SK-N-SH treated with all-trans-retinoic acid at 6 μM for 48 hours (cell line): ENCODE data around the gene SYTL1.
"Not testable (repeated sequence)": the region's sequence is repeated elsewhere in the genome, so short reads cannot be mapped to it uniquely, and the experiment has no call there.

Experiments used
- ATAC-seq: fragments of 200-7000 bp; cut with Tn5 transposase; 3 replicates; pipeline ENCODE4 v1.9.1; 2020; ENCODE audit warnings: mild to moderate bottlenecking, moderate library complexity
- BACH2 ChIP-seq: fragments of 250-450 bp; sonication (Bioruptor Pico); IDR thresholded peaks from 2 replicates; pipeline ENCODE4 v1.9.0; 2021; ENCODE audit warnings: mild to moderate bottlenecking, borderline replicate concordance
- CSDC2 ChIP-seq: fragments of 250-450 bp; sonication (Bioruptor Pico); IDR thresholded peaks from 2 replicates; pipeline ENCODE4 v1.5.0; 2020; ENCODE audit warnings: mild to moderate bottlenecking, moderate library complexity
- ESRRG ChIP-seq: fragments of 250-450 bp; sonication (Bioruptor Pico); IDR thresholded peaks from 2 replicates; pipeline ENCODE4 v1.6.1; 2021; ENCODE audit warnings: mild to moderate bottlenecking
- GLIS3 ChIP-seq: fragments of 250-450 bp; sonication (Bioruptor Pico); IDR thresholded peaks from 2 replicates; pipeline ENCODE4 v1.5.0; 2020; ENCODE audit warnings: mild to moderate bottlenecking, moderate library complexity
- ISL1 ChIP-seq: fragments of 250-450 bp; sonication (Bioruptor Pico); IDR thresholded peaks from 2 replicates; pipeline ENCODE4 v2.1.2; 2022; ENCODE audit warnings: mild to moderate bottlenecking, moderate library complexity
- PPARA ChIP-seq: fragments of 250-450 bp; sonication (Bioruptor Pico); IDR thresholded peaks from 2 replicates; pipeline ENCODE4 v1.5.0; 2020; ENCODE audit warnings: mild to moderate bottlenecking, borderline replicate concordance
- RARB ChIP-seq: fragments of 250-450 bp; sonication (Bioruptor Pico); IDR thresholded peaks from 2 replicates; pipeline ENCODE4 v1.8.0; 2021; ENCODE audit warnings: mild to moderate bottlenecking, moderate library complexity
- TCF4 ChIP-seq: fragments of 250-450 bp; sonication (Bioruptor Pico); IDR thresholded peaks from 2 replicates; pipeline ENCODE4 v1.8.0; 2021; ENCODE audit warnings: mild to moderate bottlenecking, moderate library complexity, borderline replicate concordance
- TOX ChIP-seq: fragments of 250-450 bp; sonication (Bioruptor Pico); IDR thresholded peaks from 2 replicates; pipeline ENCODE4 v1.8.0; 2021; ENCODE audit warnings: mild to moderate bottlenecking, moderate library complexity, borderline replicate concordance
- ZC3H10 ChIP-seq: fragments of 250-450 bp; sonication (Bioruptor Pico); IDR thresholded peaks from 2 replicates; pipeline ENCODE4 v1.5.1; 2021; ENCODE audit warnings: mild to moderate bottlenecking, moderate library complexity
- ZNF565 ChIP-seq: fragments of 450-650 bp; formaldehyde crosslinking; conservative IDR thresholded peaks from 2 replicates; pipeline ENCODE4 v1.5.0; 2020; ENCODE audit warnings: low read depth, mild to moderate bottlenecking, moderate library complexity
- ZNF70 ChIP-seq: fragments of 450-650 bp; formaldehyde crosslinking; IDR thresholded peaks from 2 replicates; pipeline ENCODE4 v1.5.0; 2020; ENCODE audit warnings: mild to moderate bottlenecking, moderate library complexity
- ZNF8 ChIP-seq: fragments of 450-650 bp; formaldehyde crosslinking; IDR thresholded peaks from 2 replicates; pipeline ENCODE4 v1.5.0; 2020; ENCODE audit warnings: mild to moderate bottlenecking, moderate library complexity
- TF ChIP-seq, protein P1 (sequence below): fragments of 250-450 bp; sonication (Bioruptor Pico); IDR thresholded peaks from 2 replicates; pipeline ENCODE4 v1.8.0; 2020; ENCODE audit warnings: mild to moderate bottlenecking, moderate library complexity, borderline replicate concordance
- TF ChIP-seq, protein P2 (sequence below): fragments of 250-450 bp; sonication (Bioruptor Pico); IDR thresholded peaks from 2 replicates; pipeline ENCODE4 v1.5.1; 2020; ENCODE audit warnings: low read depth, mild to moderate bottlenecking, moderate library complexity
- TF ChIP-seq, protein P3 (sequence below): fragments of 250-450 bp; sonication (Bioruptor Pico); IDR thresholded peaks from 2 replicates; pipeline ENCODE4 v1.8.0; 2021; ENCODE audit warnings: low read depth, mild to moderate bottlenecking, moderate library complexity, borderline replicate concordance
- TF ChIP-seq, protein P4 (sequence below): fragments of 250-450 bp; sonication (Bioruptor Pico); IDR thresholded peaks from 2 replicates; pipeline ENCODE4 v1.5.0; 2020; ENCODE audit warnings: mild to moderate bottlenecking, moderate library complexity
- TF ChIP-seq, protein P5 (sequence below): fragments of 250-450 bp; sonication (Bioruptor Pico); IDR thresholded peaks from 2 replicates; pipeline ENCODE4 v1.5.1; 2021; ENCODE audit warnings: mild to moderate bottlenecking, moderate library complexity

SYTL1 gene

DNA sequence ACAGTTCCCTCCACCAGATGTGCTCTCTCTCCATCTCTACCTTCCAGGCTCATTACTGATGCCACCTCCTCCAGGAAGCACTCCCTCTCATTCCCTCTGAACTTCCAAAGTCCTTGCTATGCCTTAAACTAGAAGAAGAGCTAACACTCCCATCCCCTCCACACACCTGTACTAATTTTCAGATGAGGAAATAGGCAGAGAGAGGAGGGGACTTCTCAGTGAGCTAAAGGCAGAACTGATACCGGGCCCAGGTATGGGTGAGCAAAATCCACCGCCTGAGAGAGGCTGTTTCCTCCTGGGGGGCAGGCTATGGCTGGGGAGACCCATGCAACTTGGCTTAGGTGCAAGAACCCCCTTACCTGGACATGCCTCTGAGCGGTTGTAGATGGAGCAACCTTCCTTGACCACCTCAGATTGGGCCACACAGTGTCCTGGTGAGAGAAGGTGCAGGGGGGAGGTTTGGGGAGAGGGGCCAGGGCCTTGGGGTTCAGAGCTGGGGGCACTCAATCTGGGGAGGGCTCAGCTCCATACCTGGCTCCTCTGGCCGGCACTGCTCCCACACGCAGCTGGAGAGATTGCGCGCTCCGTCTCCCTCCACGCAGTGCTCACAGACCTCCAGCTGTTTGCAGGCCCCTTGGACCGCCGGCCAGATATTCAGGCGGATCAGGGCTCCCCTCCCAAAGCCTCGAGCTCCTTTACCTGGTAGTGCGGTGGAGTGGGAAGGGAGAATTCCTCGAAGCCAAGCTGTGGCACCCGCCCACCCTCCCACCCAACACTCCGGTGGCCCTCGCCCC lies 40.3 kb downstream of the SYTL1 start:
- no peak for TF ChIP-seq CSDC2 (CRISPR knock-in tag)
- no peak for ATAC-seq

DNA sequence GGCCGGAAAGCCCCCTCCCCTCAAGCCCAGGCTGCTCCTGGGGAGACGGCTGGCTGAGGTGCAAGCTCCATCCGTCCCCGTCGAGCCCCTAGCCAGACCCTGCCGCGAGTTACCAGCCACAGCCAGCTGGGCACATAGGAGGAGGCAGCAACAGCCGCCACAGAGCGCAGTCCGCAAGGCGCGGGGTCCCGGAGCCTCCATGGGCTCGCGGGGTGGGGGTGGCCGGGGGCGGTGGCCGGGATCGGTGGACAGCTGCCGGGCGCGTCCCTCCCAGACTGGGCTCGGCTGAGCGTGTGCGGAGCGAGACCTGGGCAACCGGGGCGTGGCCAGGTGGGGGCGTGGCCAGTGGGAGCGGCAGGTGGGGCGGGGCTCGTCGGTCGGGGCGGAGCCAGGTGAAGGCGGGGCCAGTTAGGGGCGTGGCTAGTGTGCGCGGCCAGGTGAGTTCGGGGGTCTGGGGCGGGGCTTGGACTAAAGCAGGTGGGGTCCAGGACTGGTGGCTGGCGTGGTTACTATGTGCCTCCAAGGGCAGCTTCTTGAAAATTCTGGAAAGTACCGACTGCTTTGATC lies 41.3 kb downstream of the SYTL1 start, which contains the start of gene CD164L2:
TSS of gene CD164L2 (minus strand) at position 295 of the 567 bp plus-strand sequence. CDS start at position 201, 94 bp downstream.
- ATAC-seq, result no peak
- TF ChIP-seq TCF4 (CRISPR knock-in tag) (no peak), PPARA (no peak), RARB (CRISPR knock-in tag) (no peak), ISL1 (CRISPR knock-in tag) (no peak), TOX (CRISPR knock-in tag) (no peak), GLIS3 (no peak), ZNF8 (CRISPR knock-in tag) (no peak), BACH2 (CRISPR knock-in tag) (no peak), CSDC2 (CRISPR knock-in tag) (no peak), ESRRG (CRISPR knock-in tag) (no peak), ZNF565 (no peak)
- TF ChIP-seq, protein P1, sequence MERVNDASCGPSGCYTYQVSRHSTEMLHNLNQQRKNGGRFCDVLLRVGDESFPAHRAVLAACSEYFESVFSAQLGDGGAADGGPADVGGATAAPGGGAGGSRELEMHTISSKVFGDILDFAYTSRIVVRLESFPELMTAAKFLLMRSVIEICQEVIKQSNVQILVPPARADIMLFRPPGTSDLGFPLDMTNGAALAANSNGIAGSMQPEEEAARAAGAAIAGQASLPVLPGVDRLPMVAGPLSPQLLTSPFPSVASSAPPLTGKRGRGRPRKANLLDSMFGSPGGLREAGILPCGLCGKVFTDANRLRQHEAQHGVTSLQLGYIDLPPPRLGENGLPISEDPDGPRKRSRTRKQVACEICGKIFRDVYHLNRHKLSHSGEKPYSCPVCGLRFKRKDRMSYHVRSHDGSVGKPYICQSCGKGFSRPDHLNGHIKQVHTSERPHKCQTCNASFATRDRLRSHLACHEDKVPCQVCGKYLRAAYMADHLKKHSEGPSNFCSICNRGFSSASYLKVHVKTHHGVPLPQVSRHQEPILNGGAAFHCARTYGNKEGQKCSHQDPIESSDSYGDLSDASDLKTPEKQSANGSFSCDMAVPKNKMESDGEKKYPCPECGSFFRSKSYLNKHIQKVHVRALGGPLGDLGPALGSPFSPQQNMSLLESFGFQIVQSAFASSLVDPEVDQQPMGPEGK (CRISPR knock-in tag), result no peak
- TF ChIP-seq, protein P2, sequence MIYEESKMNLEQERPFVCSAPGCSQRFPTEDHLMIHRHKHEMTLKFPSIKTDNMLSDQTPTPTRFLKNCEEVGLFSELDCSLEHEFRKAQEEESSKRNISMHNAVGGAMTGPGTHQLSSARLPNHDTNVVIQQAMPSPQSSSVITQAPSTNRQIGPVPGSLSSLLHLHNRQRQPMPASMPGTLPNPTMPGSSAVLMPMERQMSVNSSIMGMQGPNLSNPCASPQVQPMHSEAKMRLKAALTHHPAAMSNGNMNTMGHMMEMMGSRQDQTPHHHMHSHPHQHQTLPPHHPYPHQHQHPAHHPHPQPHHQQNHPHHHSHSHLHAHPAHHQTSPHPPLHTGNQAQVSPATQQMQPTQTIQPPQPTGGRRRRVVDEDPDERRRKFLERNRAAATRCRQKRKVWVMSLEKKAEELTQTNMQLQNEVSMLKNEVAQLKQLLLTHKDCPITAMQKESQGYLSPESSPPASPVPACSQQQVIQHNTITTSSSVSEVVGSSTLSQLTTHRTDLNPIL, result no peak
- TF ChIP-seq, protein P3, sequence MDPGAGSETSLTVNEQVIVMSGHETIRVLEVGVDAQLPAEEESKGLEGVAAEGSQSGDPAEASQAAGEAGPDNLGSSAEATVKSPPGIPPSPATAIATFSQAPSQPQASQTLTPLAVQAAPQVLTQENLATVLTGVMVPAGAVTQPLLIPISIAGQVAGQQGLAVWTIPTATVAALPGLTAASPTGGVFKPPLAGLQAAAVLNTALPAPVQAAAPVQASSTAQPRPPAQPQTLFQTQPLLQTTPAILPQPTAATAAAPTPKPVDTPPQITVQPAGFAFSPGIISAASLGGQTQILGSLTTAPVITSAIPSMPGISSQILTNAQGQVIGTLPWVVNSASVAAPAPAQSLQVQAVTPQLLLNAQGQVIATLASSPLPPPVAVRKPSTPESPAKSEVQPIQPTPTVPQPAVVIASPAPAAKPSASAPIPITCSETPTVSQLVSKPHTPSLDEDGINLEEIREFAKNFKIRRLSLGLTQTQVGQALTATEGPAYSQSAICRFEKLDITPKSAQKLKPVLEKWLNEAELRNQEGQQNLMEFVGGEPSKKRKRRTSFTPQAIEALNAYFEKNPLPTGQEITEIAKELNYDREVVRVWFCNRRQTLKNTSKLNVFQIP, result no peak
- TF ChIP-seq, protein P4, sequence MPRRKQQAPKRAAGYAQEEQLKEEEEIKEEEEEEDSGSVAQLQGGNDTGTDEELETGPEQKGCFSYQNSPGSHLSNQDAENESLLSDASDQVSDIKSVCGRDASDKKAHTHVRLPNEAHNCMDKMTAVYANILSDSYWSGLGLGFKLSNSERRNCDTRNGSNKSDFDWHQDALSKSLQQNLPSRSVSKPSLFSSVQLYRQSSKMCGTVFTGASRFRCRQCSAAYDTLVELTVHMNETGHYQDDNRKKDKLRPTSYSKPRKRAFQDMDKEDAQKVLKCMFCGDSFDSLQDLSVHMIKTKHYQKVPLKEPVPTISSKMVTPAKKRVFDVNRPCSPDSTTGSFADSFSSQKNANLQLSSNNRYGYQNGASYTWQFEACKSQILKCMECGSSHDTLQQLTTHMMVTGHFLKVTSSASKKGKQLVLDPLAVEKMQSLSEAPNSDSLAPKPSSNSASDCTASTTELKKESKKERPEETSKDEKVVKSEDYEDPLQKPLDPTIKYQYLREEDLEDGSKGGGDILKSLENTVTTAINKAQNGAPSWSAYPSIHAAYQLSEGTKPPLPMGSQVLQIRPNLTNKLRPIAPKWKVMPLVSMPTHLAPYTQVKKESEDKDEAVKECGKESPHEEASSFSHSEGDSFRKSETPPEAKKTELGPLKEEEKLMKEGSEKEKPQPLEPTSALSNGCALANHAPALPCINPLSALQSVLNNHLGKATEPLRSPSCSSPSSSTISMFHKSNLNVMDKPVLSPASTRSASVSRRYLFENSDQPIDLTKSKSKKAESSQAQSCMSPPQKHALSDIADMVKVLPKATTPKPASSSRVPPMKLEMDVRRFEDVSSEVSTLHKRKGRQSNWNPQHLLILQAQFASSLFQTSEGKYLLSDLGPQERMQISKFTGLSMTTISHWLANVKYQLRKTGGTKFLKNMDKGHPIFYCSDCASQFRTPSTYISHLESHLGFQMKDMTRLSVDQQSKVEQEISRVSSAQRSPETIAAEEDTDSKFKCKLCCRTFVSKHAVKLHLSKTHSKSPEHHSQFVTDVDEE (CRISPR knock-in tag), result no peak

DNA sequence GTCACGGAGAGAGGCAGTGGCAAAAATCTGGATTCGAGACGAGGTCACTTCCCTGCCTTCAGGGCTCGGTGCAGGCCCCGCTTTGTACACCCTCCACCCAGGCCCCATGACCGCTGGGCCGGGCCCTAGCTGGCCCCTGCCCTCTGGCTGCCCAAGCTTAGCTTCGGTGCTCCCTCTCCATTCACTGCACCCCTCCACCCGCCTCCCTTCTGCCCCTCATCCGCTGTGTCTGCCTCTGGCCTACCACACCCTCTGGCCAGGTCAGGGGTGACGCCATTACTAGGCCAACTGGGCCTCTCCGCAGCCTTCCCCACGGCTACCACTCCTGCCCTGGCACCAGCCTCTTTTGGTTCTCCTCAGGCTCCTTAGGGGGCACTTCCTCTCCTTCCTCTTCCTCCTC lies 41.8 kb downstream of the SYTL1 start:
- no peak for ATAC-seq
- TF ChIP-seq ESRRG (CRISPR knock-in tag), result no peak

DNA sequence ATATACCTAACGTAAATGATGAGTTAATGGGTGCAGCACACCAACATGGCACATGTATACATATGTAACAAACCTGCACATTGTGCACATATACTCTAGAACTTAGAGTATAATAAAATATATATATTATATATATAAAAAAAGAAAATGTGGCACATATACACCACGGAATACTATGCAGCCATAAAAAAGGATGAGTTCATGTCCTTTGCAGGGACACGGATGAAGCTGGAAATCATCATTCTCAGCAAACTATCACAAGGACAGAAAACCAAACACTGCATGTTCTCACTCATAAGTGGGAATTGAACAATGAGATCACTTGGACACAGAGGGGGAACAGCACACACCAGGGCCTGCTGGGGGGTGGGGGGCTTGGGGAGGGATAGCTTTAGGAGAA lies 43.0 kb downstream of the SYTL1 start:
- ATAC-seq, result not testable (repeated sequence)

DNA sequence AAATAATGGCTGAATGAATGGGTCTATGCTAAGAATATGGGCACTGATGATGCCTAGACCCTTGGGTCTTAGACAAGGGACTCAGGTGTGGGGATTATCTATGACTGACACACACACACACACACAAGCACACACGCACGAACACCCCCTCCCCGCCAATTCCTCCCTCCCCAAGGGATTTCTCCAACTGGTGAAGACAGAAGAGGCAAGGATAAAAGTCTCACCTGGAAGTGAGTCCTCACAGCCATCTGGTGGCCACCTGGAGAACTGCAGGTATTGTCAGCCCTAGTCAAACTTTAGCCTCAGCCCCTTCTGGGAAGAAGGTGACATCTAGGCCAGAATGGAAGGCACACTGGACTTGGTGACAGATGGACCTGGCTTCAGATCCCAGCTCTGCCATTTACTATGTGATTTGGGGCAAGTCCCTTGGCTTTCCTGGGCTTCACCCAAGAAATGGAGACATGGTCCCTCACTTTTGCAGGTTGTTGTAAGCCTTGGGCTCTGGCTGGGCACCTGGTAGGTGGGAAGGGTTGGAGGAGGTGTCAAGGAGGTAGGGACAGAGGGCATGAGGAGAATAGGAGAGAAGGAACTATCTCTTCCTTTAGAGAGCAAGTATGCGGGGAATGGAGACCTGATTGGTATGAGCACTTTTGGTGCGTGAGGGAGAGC lies 46.6 kb downstream of the SYTL1 start:
- peak; percentile 31 for ATAC-seq
- TF ChIP-seq ZC3H10 (CRISPR knock-in tag), result no peak
- TF ChIP-seq PPARA, result no peak
- no peak for TF ChIP-seq BACH2 (CRISPR knock-in tag)
- no peak for TF ChIP-seq ZNF70
- TF ChIP-seq RARB (CRISPR knock-in tag), result no peak
- TF ChIP-seq, protein P4 (CRISPR knock-in tag), result no peak
- TF ChIP-seq, protein P5, sequence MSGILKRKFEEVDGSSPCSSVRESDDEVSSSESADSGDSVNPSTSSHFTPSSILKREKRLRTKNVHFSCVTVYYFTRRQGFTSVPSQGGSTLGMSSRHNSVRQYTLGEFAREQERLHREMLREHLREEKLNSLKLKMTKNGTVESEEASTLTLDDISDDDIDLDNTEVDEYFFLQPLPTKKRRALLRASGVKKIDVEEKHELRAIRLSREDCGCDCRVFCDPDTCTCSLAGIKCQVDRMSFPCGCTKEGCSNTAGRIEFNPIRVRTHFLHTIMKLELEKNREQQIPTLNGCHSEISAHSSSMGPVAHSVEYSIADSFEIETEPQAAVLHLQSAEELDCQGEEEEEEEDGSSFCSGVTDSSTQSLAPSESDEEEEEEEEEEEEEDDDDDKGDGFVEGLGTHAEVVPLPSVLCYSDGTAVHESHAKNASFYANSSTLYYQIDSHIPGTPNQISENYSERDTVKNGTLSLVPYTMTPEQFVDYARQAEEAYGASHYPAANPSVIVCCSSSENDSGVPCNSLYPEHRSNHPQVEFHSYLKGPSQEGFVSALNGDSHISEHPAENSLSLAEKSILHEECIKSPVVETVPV, result no peak
- TF ChIP-seq, protein P1 (CRISPR knock-in tag), result no peak
- no peak for TF ChIP-seq GLIS3
